Measurements from ENCODE around the gene NCAM2.
A peak's percentile ranks its signal among the peaks of the same experiment; 100 is the strongest.

The NCAM2 gene

GRCh38 chr21:21466752-21467151, 468.5 kb downstream of the NCAM2 start:
- DNase-seq = no peak

GRCh38 chr21:21468003-21468402, 469.8 kb downstream of the NCAM2 start:
- DNase-seq = no peak

- DNase-seq = peak; percentile 7
These were observed 483.0 kb downstream of the NCAM2 start for GRCh38 chr21:21481239-21481638.

- DNase-seq = no peak
These were observed 510.6 kb downstream of the NCAM2 start for GRCh38 chr21:21508859-21509258.

GRCh38 chr21:21530680-21531079, 532.5 kb downstream of the NCAM2 start:
- no peak for DNase-seq

DNA sequence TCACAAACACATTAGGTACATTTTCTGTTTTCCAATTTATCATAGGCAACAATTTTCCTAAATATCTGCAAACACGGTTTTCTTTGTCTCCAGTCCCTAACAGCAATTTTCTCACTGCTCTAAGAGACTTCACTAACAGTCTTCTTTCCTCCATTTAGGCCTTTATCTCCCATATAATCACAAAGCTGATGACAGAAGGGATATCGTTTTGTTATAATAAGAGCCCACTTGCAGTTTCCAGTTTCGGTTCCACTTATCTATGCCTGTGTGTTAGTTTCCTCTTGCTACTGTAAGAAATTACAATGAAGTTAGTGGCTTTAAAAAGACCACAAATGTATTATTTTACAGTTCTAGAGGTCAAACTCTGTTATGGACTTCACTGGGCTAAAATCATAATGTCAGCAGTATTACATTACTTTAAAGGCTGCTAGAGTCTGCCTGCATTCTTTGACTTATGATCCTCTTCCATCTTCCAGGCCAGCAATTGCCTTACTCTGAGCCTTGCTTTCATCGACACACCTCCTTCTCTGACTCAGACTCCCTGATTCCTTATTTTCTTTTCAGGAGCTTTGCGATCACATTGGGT, 549.3 kb downstream of the NCAM2 start:
- no peak for DNase-seq

GRCh38 chr21:21559285-21560045, 561.3 kb downstream of the NCAM2 start:
- DNase-seq = no peak

All from SHP77 treated with DMSO at 0.1 percent for 48 hours (cell line).